RWPE1 (cell line): ENCODE measurements around the gene ACTL8.
A peak's percentile ranks its signal among the peaks of the same experiment; 100 is the strongest.

Source experiments
- CTCF ChIA-PET: fragments of 350-600 bp; sonication (Branson Sonifier 250); formaldehyde crosslinking; extraction: SDS; loops from one replicate; lab custom pipeline; 2021; lab: Yijun Ruan, JAX
- POLR2A ChIA-PET: fragments of 400-600 bp; formaldehyde crosslinking; extraction: SDS; loops from one replicate; lab custom pipeline; 2020; ENCODE audit warnings: antibody characterized with exemption; ENCODE audit not compliant: low non-redundant PET; lab: Yijun Ruan, JAX
- DNase-seq: peaks from one replicate; pipeline ENCODE4 v3.0.0; 2012; ENCODE audit warnings: low spot score
- H3K27ac ChIP-seq: fragments of 450-650 bp; 2 replicates; pipeline ENCODE4 v1.5.1; 2017
- TF ChIP-seq, protein P1 (sequence below): fragments of 450-650 bp; conservative IDR thresholded peaks from 2 replicates; pipeline ENCODE4 v1.5.1; 2017; ENCODE audit warnings: low read depth, mild to moderate bottlenecking

Gene ACTL8

DNA sequence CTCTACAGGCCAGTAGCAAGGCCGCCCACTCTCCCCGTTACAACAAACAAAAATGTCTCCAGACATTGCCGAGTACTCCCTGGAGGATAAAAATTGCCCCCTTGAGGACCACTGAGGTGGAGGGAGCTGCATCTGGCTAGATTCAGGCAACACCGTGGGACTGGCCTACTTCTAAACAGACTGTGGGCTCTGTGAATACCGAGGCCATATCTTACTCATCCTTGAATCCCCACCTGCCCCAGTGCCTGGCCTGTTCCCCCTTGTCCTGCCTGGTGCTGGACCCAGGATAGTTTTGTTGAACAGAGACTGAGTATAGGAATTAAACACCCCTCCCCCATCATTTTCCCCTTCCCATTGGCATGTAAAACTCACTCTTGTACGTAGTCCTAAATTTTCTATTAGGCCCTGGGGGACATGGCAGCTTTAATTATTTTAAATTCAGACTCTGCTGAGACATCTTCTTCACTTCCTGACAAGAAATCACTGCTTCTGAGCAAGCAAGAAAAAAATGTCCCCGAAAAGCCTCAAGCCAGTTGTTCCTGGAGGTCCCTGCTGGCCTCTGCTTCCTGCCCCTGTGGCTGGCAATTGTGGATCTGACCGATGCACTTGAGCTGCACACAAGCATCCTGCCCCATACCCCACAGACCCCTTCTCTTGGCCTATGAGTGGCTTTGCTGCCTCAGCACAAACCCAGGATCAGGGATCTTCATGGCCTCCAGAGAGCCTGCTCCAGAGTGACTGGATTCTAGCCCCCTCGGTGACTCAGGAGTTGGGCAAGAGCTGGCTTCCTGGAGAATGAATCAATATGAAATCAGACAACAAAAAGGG lies 111.0 kb downstream of the ACTL8 start:
- CTCF ChIA-PET = interaction anchor here (0.6 kb wide), 1 partner anchor 83 kb away, joined by 3 read pairs; no protein-coding TSS in a partner anchor
- H3K27ac ChIP-seq = peak overlapping the region; percentile 79
- DNase-seq = peak; percentile 81
- POLR2A ChIA-PET = no interaction called here
- TF ChIP-seq, protein P1, sequence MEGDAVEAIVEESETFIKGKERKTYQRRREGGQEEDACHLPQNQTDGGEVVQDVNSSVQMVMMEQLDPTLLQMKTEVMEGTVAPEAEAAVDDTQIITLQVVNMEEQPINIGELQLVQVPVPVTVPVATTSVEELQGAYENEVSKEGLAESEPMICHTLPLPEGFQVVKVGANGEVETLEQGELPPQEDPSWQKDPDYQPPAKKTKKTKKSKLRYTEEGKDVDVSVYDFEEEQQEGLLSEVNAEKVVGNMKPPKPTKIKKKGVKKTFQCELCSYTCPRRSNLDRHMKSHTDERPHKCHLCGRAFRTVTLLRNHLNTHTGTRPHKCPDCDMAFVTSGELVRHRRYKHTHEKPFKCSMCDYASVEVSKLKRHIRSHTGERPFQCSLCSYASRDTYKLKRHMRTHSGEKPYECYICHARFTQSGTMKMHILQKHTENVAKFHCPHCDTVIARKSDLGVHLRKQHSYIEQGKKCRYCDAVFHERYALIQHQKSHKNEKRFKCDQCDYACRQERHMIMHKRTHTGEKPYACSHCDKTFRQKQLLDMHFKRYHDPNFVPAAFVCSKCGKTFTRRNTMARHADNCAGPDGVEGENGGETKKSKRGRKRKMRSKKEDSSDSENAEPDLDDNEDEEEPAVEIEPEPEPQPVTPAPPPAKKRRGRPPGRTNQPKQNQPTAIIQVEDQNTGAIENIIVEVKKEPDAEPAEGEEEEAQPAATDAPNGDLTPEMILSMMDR = no peak

DNA sequence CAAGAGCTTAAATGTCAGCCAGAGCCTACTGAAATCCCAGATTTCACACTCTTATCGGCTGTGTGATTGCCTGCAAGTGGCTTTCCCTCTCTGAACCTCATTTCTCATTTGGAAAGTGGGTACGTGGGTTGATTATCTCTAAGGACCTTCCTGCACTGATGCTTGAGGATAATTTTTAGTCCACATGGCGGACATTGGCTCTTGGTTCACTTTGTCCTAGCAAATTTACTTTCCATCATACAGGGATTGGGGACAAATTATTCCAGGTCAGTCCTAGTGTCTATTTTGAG lies 111.6 kb downstream of the ACTL8 start:
- CTCF ChIA-PET = no interaction called here
- H3K27ac ChIP-seq = peak overlapping the region; percentile 79
- TF ChIP-seq, protein P1 = no peak
- no peak for DNase-seq
- POLR2A ChIA-PET = no interaction called here

DNA sequence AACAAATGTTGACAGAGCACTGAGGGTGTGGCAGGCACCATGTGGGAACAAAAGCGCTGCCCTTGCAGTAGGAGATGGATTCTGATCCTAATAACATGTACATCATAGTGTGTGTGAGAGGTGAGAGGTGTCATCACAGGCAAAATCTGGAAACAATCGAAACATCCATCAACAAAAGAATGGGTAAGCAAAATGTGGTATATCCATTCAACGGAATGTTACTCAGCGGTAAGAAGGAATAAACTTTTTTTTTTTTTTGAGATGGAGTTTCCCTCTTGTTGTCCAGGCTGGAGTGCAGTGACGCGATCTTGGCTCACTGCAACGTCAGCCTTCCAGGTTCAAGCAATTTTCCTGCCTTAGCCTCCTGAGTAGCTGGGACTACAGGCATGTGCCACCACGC lies 112.3 kb downstream of the ACTL8 start:
- H3K27ac ChIP-seq = no peak overlapping the region
- TF ChIP-seq, protein P1 = no peak
- DNase-seq = no peak
- ChIA-PET CTCF (no interaction called here), POLR2A (interaction anchor here (0.7 kb wide), 1 partner anchor 291 kb away, joined by 3 read pairs; no protein-coding TSS in a partner anchor)

DNA sequence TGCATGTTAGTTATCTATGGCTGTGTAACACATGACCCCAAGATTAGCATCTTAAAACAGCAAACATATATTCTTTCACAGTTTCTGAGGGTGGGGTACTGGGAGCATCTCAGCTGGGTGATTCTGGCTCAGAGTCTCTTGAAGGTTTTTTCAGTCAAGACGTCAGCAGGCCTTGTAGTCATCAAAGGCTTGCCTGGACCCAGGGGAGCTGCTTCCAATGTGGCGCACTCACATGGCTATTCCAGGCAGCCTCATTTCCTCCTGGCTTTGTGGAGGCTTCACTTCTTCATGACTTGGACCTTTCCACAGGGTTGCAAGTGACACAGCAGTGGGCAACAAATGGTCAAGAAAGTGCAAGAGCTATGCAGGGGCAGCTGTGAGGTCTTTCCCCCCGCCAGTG lies 114.7 kb downstream of the ACTL8 start:
- ChIA-PET POLR2A (no interaction called here), CTCF (no interaction called here)
- H3K27ac ChIP-seq = no peak overlapping the region
- DNase-seq = no peak
- TF ChIP-seq, protein P1 = no peak

DNA sequence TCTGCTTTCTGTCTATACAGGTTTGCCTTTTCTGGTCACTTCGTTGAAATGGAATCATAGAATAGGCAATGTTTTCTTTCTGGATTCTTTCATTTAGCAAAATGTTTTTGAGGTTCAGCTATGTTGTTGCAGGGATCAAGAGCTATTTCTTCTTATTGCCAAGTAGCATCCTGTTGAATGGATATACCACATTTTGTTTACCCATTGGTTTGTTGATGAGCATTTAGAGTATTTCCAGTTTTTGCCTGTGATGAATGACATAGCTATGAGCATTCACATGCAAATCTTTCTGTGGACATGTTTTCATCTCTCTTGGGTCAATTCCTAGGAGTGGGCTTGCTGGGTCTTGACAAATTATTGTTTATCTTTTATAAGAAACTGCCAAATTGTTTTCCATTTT lies 115.5 kb downstream of the ACTL8 start:
- ChIA-PET POLR2A (no interaction called here), CTCF (no interaction called here)
- no peak overlapping the region for H3K27ac ChIP-seq
- TF ChIP-seq, protein P1 = no peak
- no peak for DNase-seq

DNA sequence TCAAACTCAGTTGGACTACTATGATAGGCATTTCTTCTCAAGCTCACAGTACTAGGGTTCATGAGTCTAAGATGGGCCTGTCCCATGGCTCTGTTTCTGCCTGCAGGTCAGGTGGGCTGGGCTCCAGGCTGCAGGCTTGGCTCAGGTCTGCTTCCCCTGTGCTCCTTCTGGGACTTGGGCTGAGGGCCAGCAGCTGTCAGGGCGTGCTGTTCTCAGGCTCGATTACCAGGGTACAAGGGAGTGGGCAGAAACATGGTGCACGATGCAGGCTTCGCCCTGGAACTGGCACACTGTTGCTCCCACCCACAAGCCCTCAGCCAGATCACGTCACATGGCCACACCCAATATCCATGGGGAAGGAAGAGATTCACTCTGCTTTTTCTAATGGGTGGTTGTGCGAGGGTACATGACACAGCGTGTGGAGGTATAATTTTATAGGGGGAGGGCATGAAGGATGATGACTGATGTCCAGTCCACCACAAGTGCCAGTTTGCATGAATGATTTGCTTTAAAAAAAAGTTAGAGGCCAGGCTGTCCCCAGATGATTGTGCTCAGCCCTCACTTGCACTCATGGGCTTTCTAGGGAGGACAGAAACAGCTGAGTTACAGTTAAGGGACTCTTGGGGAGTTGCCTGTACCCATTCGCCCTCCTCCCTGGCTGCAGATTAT lies 118.0 kb downstream of the ACTL8 start:
- H3K27ac ChIP-seq = peak overlapping the region; percentile 79
- ChIA-PET CTCF (no interaction called here), POLR2A (no interaction called here)
- TF ChIP-seq, protein P1 = no peak
- no peak for DNase-seq
